ENCODE results near the gene MECR.
"Not testable (repeated sequence)": the region's sequence is repeated elsewhere in the genome, so short reads cannot be mapped to it uniquely, and the experiment has no call there.

Gene MECR

DNA sequence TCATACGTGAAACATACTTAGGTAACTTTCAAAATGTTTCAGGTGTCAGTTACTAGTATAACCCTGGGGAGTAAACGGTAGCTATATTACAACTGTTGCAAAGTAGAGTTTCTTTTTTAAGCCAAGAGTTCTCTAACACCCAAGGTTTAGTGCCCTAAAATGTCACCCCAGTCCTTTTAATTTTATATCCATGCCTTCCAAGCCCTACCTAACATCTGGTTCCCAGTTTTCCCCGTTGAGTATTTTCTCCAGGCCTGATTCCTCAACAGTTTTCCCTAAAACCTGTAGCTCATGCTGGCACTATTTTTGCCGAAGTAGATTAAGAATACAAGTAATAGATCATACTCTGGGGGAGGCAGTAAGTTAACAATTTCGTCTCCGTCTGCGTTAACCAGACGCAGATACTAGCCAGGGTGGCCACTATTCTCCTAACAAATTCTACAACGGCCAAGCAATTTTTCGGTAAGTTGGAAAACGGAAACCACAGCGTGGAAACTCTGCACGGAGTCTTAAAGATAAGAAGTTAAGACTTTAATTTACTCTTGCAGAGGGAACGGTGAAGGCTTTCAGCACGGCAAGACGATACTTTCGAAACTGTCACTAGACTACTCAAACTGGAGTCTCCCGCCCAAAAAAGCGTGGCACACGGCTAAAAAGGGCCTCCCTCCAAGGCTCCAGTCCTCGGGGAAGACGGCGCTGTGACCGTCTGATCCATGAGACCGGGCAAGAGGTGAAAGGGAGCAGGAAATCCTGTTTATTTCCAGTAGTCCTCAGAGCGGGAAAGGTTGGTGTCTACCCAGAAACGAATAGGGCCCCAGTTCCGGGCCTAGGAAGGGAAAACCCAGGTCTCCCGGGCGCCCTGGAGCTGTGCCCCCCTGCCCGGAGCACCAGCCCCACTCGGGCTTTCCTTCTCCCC, 50.0 kb downstream of the MECR start:
- H3K4me3 ChIP-seq (ENCODE audit: low read depth, low read length) = peak overlapping the region; percentile 91
- no peak for DNase-seq (ENCODE audit: low read depth)

- peak overlapping the region; percentile 91 for H3K4me3 ChIP-seq (ENCODE audit: low read depth, low read length)
- no peak for DNase-seq (ENCODE audit: low read depth)
Measured at GRCh38 chr1:29179641-29180184, 51.0 kb downstream of the MECR start.

DNA sequence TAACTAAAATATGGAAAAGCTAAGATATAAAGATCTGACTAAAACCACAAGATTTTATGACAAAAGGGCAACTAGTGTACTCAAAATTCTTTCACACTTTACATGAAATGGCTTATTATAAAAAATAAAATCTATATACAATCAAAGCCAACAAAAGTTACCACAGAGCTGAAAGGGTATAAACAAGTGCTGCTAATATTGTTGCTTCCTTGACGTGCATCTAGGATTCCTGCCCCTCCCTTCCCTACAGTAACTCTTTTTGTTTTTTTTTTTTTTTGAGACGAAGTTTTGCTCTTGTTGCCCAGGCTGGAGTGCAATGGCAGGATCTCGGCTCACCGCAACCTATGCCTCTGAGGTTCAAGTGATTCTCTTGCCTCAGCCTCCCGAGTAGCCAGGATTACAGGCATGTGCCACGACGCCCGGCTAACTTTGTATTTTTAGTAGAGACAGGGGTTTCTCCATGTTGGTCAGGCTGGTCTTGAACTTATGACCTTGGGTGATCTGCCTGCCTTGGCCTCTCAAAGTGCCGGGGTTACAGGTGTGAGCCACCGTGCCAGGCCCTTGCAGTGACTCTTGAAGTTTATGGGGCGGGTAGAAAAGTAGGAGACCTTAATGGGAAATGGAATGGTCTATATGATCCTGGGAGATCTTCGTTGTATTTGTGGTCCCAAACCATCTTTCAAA, 53.6 kb downstream of the MECR start:
- no peak overlapping the region for H3K4me3 ChIP-seq (ENCODE audit: low read depth, low read length)
- no peak for DNase-seq (ENCODE audit: low read depth)

GRCh38 chr1:29176576-29176975, 54.2 kb downstream of the MECR start:
- no peak for DNase-seq (ENCODE audit: low read depth)

GRCh38 chr1:29172415-29172939, 58.3 kb downstream of the MECR start:
- no peak for DNase-seq (ENCODE audit: low read depth)
- no peak overlapping the region for H3K4me3 ChIP-seq (ENCODE audit: low read depth, low read length)

More at GRCh38 chr1:29176576-29176975, 54.2 kb downstream of the MECR start:
- H3K4me3 ChIP-seq (ENCODE audit: low read depth, low read length) = no peak overlapping the region

- no peak overlapping the region for H3K4me3 ChIP-seq (ENCODE audit: low read depth, low read length)
- DNase-seq (ENCODE audit: low read depth) = no peak
Measured at GRCh38 chr1:29171521-29171920, 59.2 kb downstream of the MECR start.

DNA sequence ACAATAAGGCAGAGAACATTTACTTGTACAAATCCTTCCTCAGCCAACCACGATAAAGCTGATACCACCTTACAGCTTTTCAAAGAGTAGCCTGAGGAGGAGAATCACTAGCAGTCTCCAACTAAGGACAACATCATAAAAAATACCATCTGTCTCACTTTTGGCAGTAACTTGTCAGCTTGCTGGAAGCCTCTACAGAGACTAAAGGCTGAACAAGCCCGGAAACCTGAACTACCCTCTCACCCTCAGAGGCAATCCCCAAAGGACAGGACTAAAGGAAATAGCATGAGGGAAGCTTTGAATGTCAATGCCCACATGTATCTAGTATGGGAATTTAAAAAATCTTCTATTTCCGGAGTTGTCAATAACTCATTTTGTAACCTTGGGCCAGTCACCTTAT, 59.6 kb downstream of the MECR start:
- peak; percentile 47 for DNase-seq (ENCODE audit: low read depth)
- no peak overlapping the region for H3K4me3 ChIP-seq (ENCODE audit: low read depth, low read length)

DNA sequence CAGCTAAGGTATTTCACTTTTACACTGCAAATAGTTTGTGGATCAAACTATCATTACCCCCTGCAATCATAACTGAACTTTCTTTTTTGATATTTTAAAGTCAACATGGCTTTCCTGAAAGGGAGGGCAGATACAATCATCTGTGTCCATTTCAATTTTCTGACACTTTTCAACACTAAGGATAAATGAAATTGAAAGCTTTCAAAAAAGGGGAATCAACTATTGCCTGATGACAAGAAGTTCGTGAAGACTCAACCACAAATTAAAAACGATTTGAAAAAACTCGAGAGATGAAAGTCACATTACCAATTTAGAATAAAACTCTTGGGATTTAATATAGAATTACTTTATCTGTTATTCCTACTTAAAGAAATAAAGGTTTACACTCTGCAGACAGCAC, 60.8 kb downstream of the MECR start:
- no peak overlapping the region for H3K4me3 ChIP-seq (ENCODE audit: low read depth, low read length)
- DNase-seq (ENCODE audit: low read depth) = no peak

- H3K4me3 ChIP-seq (ENCODE audit: low read depth, low read length) = no peak overlapping the region
Measured at GRCh38 chr1:29167904-29168303, 62.8 kb downstream of the MECR start.

GRCh38 chr1:29166291-29166878, 64.3 kb downstream of the MECR start:
- H3K4me3 ChIP-seq (ENCODE audit: low read depth, low read length) = no peak overlapping the region
- DNase-seq (ENCODE audit: low read depth) = no peak

More at GRCh38 chr1:29167904-29168303, 62.8 kb downstream of the MECR start:
- DNase-seq (ENCODE audit: low read depth) = no peak

- DNase-seq (ENCODE audit: low read depth) = no peak
- no peak overlapping the region for H3K4me3 ChIP-seq (ENCODE audit: low read depth, low read length)
Measured at GRCh38 chr1:29164588-29164987, 66.1 kb downstream of the MECR start.

DNA sequence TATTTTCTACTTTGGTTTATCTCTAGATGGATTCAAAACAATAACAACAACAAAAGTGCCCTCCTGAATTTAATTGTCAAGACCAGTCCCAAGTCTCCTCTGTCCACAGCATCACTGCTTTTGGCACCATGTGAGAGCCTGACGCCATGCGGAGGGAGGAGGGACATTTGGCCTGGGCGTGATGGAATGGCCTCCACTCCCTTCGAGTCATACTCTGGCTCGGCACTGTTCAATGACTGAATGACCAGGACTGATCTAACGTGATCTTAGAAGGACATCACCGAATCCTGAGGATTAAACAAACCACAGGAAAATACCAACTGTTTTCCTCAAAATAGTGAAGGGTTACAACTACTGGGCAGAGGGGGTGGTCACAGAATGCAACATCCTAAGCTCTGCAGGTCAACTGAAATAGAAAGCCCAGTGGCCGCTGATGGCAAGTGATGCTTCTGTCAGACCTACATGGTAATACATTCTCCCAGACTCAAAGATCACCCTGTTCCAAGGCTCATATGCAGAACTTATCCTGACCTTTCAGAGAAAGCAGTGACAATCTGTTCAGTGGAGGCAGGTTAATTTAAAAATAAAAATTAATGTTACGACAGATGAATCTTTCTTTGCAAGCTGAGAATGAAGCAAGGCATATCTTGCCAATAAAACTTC, 68.1 kb downstream of the MECR start:
- DNase-seq (ENCODE audit: low read depth) = no peak
- H3K4me3 ChIP-seq (ENCODE audit: low read depth, low read length) = no peak overlapping the region

DNA sequence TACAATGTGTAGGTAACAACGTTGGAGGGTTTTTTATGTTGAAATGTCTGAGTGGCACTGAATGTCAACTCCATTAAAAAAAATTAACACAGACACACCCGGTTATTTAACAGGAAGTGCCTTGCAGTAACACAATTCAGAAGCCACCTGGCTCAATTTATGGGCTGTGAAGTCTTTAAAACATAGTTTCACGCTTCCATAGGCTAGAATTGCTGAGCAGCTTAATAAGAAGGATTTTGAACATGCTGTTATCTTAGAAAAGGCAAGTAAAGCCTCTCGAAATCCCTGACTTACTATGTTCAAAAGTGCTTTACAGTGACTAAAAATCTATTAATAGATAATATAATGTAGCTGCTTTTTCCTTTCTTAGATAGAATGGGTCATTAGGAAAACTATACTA, 68.7 kb downstream of the MECR start:
- no peak for DNase-seq (ENCODE audit: low read depth)
- H3K4me3 ChIP-seq (ENCODE audit: low read depth, low read length) = no peak overlapping the region

- no peak for DNase-seq (ENCODE audit: low read depth)
- no peak overlapping the region for H3K4me3 ChIP-seq (ENCODE audit: low read depth, low read length)
Measured at GRCh38 chr1:29159773-29160172, 71.0 kb downstream of the MECR start.

- H3K4me3 ChIP-seq (ENCODE audit: low read depth, low read length) = no peak overlapping the region
- no peak for DNase-seq (ENCODE audit: low read depth)
Measured at GRCh38 chr1:29157269-29157601, 73.5 kb downstream of the MECR start.

DNA sequence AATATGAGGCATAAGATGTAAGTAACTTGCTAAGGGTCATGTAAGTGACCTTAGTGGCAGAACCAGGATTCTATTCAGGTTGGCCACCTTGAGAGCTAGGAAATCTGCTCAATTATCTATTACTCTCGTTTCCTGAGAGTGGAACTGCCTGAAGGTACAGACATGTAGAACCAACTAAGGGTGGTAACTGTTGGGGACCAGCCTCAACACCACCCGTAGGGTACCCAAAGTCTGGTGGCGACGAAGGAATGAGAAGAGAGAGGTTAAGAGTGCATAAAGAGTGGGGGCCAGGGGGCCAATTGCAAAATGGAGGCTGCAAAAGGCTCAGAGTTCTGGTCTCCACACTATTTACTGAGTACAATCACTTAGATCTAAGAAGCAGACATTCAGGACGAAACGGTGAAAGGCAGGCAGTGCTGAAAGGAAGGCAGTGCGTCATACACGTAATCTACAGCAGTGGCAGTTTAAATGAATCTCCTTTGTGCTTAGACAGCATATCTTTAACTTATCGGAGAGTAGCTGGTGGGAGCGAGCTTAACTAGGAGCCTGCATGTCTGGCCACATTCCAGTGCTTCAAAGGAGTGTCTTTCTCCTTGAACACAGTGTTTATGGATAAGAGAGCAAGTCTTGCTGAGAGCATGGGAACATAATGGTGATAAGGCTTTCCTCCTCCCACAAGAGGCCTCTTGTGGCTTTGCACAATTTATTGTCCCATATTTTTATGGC, 74.0 kb downstream of the MECR start:
- no peak for DNase-seq (ENCODE audit: low read depth)
- no peak overlapping the region for H3K4me3 ChIP-seq (ENCODE audit: low read depth, low read length)

- H3K4me3 ChIP-seq (ENCODE audit: low read depth, low read length) = no peak overlapping the region
- no peak for DNase-seq (ENCODE audit: low read depth)
Measured at GRCh38 chr1:29152046-29152805, 78.5 kb downstream of the MECR start.

DNA sequence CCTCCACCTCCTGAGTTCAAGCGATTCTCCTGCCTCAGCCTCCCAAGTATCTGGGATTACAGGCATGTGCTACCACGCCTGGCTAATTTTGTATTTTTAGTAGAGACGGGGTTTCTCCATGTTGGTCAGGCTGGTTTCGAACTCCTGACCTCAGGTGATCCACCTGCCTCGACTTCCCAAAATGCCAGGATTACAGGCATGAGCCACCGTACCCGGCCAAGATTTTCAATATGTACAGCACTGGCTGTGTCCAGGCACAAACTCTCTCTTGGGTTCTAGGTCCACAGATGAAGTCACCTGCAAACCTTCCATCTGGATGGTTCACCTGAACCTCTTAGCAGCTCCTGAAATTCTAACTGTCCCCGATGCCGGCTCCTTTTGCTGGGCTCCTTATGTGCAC, 80.4 kb downstream of the MECR start:
- not testable (repeated sequence) for H3K4me3 ChIP-seq (ENCODE audit: low read depth, low read length); DNase-seq (ENCODE audit: low read depth)
